HCT116 (cell line): ENCODE measurements around the gene BPIFB4. TPM values are rescaled to one million over a fixed set of nuclear protein-coding genes. Genes with fewer than 3 reads are reported as not detected.
"Not testable (repeated sequence)": the region's sequence is repeated elsewhere in the genome, so short reads cannot be mapped to it uniquely, and the experiment has no call there.

Experiments used
- ATAC-seq: fragments of 200-7000 bp; cut with Tn5 transposase; 2 replicates; pipeline ENCODE4 v1.9.1; 2020; ENCODE audit warnings: mild to moderate bottlenecking, moderate library complexity
- BruUV-seq: library from RNA; stranded (reverse); fragments of 400-500 nt; replicated peaks from 2 replicates; lab custom pipeline; 2021; lab: Mats Ljungman, UMichigan
- CTCF ChIA-PET: fragments of 300-600 bp; sonication (Branson Sonifier 250); formaldehyde crosslinking; loops from one replicate; lab custom pipeline; 2021; ENCODE audit warnings: antibody characterized with exemption; lab: Charles Lee
- POLR2A ChIA-PET: fragments of 300-600, 350-600 bp; sonication (Branson Sonifier 250); formaldehyde crosslinking; loops from one replicate; lab custom pipeline; 2021; ENCODE audit warnings: antibody characterized with exemption; lab: Charles Lee
- RAD21 ChIA-PET, 2 experiments: fragments of 300-600 bp; sonication (Branson Sonifier 250); formaldehyde crosslinking; loops; one replicate each; lab custom pipeline; 2023; ENCODE audit warnings: low total read pairs in 2 of 2; ENCODE audit not compliant: uncharacterized antibody in 2 of 2, unreplicated experiment in 2 of 2, low non-redundant PET in 1 of 2; lab: Charles Lee
- DNase-seq: peaks from one replicate; pipeline ENCODE4 v3.0.0-alpha.2; 2010; ENCODE audit warnings: low read depth, low spot score
- H2AFZ ChIP-seq: fragments of 200-600 bp; shearing (Covaris generic), sonication (generic); 2 replicates; pipeline ENCODE4 v1.6.1; 2017; ENCODE audit warnings: low read depth, mixed run types, mixed read lengths, antibody characterized with exemption, low read length; ENCODE audit not compliant: poor library complexity, severe bottlenecking
- H3K27ac ChIP-seq: 2 replicates; pipeline ENCODE4 v1.5.1; 2012; ENCODE audit warnings: low read depth, low read length
- H3K27me3 ChIP-seq: fragments of 200-600 bp; sonication (generic); 2 replicates; pipeline ENCODE4 v1.6.1; 2016; ENCODE audit warnings: mixed run types, low read length, mixed read lengths; ENCODE audit not compliant: insufficient read depth
- H3K36me3 ChIP-seq, 2 experiments: fragments of 200-500 bp in 1 of 2; fragments of 200-600 bp in 1 of 2; sonication (Bioruptor generic) in 1 of 2; sonication (generic) in 1 of 2; 2 replicates each; pipeline versions ENCODE4 v1.5.1 to v1.6.1; 2014 to 2016; ENCODE audit warnings: low read length in 2 of 2, inconsistent platforms in 1 of 2, mixed read lengths in 1 of 2, mixed run types in 1 of 2; ENCODE audit not compliant: insufficient read depth in 2 of 2, control insufficient read depth in 1 of 2
- H3K4me1 ChIP-seq, 2 experiments: fragments of 200-600 bp in 1 of 2; sonication (generic) in 1 of 2; 2 replicates each; pipeline versions ENCODE4 v1.5.1 to v1.6.1; 2012 to 2017; ENCODE audit warnings: low read length in 2 of 2, inconsistent platforms in 1 of 2, mild to moderate bottlenecking in 1 of 2, mixed read lengths in 1 of 2, mixed run types in 1 of 2, moderate library complexity in 1 of 2; ENCODE audit not compliant: insufficient read depth in 2 of 2, control insufficient read depth in 1 of 2
- H3K4me2 ChIP-seq: fragments of 200-600 bp; sonication (generic); 2 replicates; pipeline ENCODE4 v1.6.1; 2017; ENCODE audit warnings: mixed run types, low read length, mixed read lengths
- H3K4me3 ChIP-seq, 2 experiments: fragments of 200-600 bp in 1 of 2; sonication (generic) in 1 of 2; replicated peaks in 1 of 2; 2 replicates each; pipeline ENCODE4 v1.5.1; 2011 to 2016; ENCODE audit warnings: low read length in 2 of 2, control low read depth in 1 of 2, low read depth in 1 of 2, mild to moderate bottlenecking in 1 of 2, mixed read lengths in 1 of 2, mixed run types in 1 of 2
- H3K79me2 ChIP-seq: fragments of 200-600 bp; sonication (generic); 2 replicates; pipeline ENCODE4 v1.6.1; 2017; ENCODE audit warnings: mild to moderate bottlenecking, mixed run types, low read length, moderate library complexity, mixed read lengths; ENCODE audit not compliant: insufficient read depth
- H3K9ac ChIP-seq: fragments of 200-600 bp; sonication (generic); 2 replicates; pipeline ENCODE4 v1.6.1; 2016; ENCODE audit warnings: low read length, mixed read lengths
- H3K9me2 ChIP-seq: fragments of 200-600 bp; sonication (generic), shearing (Covaris generic); 2 replicates; pipeline ENCODE4 v1.6.1; 2017; ENCODE audit warnings: mixed run types, mild to moderate bottlenecking, moderate library complexity; ENCODE audit not compliant: insufficient read depth
- H3K9me3 ChIP-seq, 2 experiments: fragments of 200-500 bp in 1 of 2; fragments of 200-600 bp in 1 of 2; sonication (Bioruptor generic) in 1 of 2; sonication (generic) in 1 of 2; 2 replicates each; pipeline ENCODE4 v1.6.1; 2014 to 2017; ENCODE audit warnings: low read length in 2 of 2, mixed read lengths in 2 of 2, inconsistent platforms in 1 of 2, low read depth in 1 of 2, mild to moderate bottlenecking in 1 of 2, mixed run types in 1 of 2, moderate library complexity in 1 of 2; ENCODE audit not compliant: control insufficient read depth in 1 of 2, insufficient read depth in 1 of 2
- H4K20me1 ChIP-seq: fragments of 200-600 bp; sonication (generic), shearing (Covaris generic); 2 replicates; pipeline ENCODE4 v1.6.1; 2017; ENCODE audit warnings: mixed run types, mild to moderate bottlenecking, moderate library complexity; ENCODE audit not compliant: insufficient read depth
- CBX3 ChIP-seq: IDR thresholded peaks from 2 replicates; pipeline ENCODE4 v1.6.1; 2012; ENCODE audit warnings: low read depth
- CEBPB ChIP-seq: IDR thresholded peaks from 2 replicates; pipeline ENCODE4 v1.6.1; 2012; ENCODE audit warnings: low read depth
- EGR1 ChIP-seq: IDR thresholded peaks from 2 replicates; pipeline ENCODE4 v1.6.1; 2012; ENCODE audit warnings: low read depth
- EZH2 ChIP-seq: fragments of 200-600 bp; sonication (generic); IDR thresholded peaks from 2 replicates; pipeline ENCODE4 v1.6.1; 2017; ENCODE audit warnings: antibody characterized with exemption, mixed run types
- EZH2phosphoT487 ChIP-seq: fragments of 200-600 bp; IDR thresholded peaks from 2 replicates; pipeline ENCODE4 v1.6.1; 2018; ENCODE audit warnings: antibody characterized with exemption, borderline replicate concordance
- JUND ChIP-seq: IDR thresholded peaks from 2 replicates; pipeline ENCODE4 v1.6.1; 2012
- MAX ChIP-seq: IDR thresholded peaks from 2 replicates; pipeline ENCODE4 v1.6.1; 2012
- POLR2A ChIP-seq: IDR thresholded peaks from 2 replicates; pipeline ENCODE4 v1.7.0; 2011; ENCODE audit warnings: borderline replicate concordance; ENCODE audit not compliant: insufficient read depth, insufficient read length; ENCODE audit errors: extremely low read depth
- SP1 ChIP-seq: IDR thresholded peaks from 2 replicates; pipeline ENCODE4 v1.6.1; 2012; ENCODE audit warnings: low read depth
- SRF ChIP-seq: IDR thresholded peaks from 2 replicates; pipeline ENCODE4 v1.6.1; 2012; ENCODE audit warnings: low read depth
- TCF7L2 ChIP-seq: IDR thresholded peaks from 2 replicates; pipeline ENCODE4 v1.7.0; 2011; ENCODE audit warnings: borderline replicate concordance, inconsistent platforms; ENCODE audit not compliant: insufficient read depth, insufficient read length; ENCODE audit errors: extremely low read depth
- YY1 ChIP-seq: IDR thresholded peaks from 2 replicates; pipeline ENCODE4 v1.6.1; 2011; ENCODE audit warnings: low read length, low read depth, moderate library complexity, mild to moderate bottlenecking; ENCODE audit not compliant: insufficient replicate concordance; ENCODE audit errors: extremely low read depth
- intact Hi-C: fragments of 100-400 bp; cut with micrococcal nuclease; formaldehyde crosslinking; loops from 2 replicates; pipeline ENCODE4 v1.10.0; 2022
- total RNA-seq: library from RNA; stranded (reverse); gene quantifications from one replicate; pipeline ENCODE4 v1.2.1, GENCODE V29; 2021; ENCODE audit not compliant: unreplicated experiment
- TF ChIP-seq, protein P1 (sequence below): IDR thresholded peaks from 2 replicates; pipeline ENCODE4 v1.6.1; 2012

BPIFB4 gene
- total RNA-seq, 1 experiment from 2014 or later: not detected

- TF ChIP-seq JUND: no peak
- TF ChIP-seq EGR1: no peak
- TF ChIP-seq, protein P1, sequence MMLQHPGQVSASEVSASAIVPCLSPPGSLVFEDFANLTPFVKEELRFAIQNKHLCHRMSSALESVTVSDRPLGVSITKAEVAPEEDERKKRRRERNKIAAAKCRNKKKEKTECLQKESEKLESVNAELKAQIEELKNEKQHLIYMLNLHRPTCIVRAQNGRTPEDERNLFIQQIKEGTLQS: no peak
- no peak for TF ChIP-seq YY1
- TF ChIP-seq SRF: no peak
- no peak for TF ChIP-seq EZH2phosphoT487
- TF ChIP-seq TCF7L2: no peak
- no peak for TF ChIP-seq EZH2
- no peak for TF ChIP-seq SP1
- no peak for TF ChIP-seq POLR2A
- TF ChIP-seq CEBPB: no peak
- TF ChIP-seq CBX3: no peak
- no peak for TF ChIP-seq MAX
Measured at GRCh38 chr20:33120934-33121333, 41.5 kb downstream of the BPIFB4 start (continued).

GRCh38 chr20:33122297-33122696, 42.9 kb downstream of the BPIFB4 start:
- DNase-seq, H3K9ac ChIP-seq, H3K27ac ChIP-seq, H2AFZ ChIP-seq, H3K36me3 ChIP-seq, CTCF ChIA-PET, ATAC-seq, H3K9me2 ChIP-seq, H4K20me1 ChIP-seq, RAD21 ChIA-PET, H3K27me3 ChIP-seq, intact Hi-C loops, BruUV-seq, H3K4me3 ChIP-seq, H3K4me2 ChIP-seq, H3K9me3 ChIP-seq, H3K79me2 ChIP-seq, POLR2A ChIA-PET: not testable (repeated sequence)
- peaks cover 3 to 11% of the 10 kb centered on the region in 2 experiments; a peak in 3 of 4 replicates for H3K4me1 ChIP-seq
